ENCODE results near the gene PPFIBP1.

The PPFIBP1 gene

DNA sequence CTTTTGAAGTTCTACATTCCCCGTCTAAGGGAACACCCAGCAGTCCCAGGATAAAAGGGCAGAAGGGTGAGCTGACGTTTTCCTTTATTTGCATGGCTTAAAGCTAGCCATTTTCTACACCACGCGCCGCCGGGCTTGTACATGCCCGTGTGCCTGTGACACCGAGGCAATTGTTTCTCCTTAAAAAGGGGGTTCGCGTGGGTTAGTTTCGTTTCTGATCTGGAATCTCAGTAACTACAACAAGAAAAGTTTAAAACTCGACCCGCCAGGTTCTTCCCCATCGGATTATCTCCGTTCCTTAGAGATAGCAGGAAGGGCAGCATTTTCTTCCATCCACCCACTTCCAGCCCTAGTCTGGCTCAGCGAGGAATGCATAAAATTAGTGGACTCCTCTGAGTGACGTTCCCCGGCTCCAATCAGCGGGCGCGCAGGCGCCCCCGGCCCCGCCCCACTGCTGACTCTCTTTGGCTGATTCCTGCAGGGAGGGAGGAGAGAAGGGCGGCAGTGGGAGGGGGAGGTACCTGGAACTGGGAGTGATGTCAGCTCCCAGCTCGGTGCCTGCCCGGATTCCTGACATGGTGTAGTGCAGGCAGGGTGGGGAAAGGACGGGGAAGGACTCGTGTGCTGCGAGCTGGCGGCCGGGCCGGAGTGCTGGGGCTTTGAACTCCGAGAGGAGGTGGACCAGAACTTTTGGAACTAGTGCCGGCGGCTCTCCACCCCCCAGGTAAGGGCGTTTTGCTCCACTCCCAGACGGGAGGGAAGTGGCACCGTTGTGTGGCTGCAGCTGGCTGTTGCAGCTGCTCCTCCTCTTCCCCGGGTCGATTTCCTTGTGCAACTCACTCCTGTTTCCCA is at the start of gene PPFIBP1:
Gene PPFIBP1 (plus strand): TSS at position 565 of the 852 bp plus-strand sequence. CDS start 109,191 bp downstream, outside the sequence.
- Histone ChIP-seq H3K4me3 (ENCODE audit: low read length) (peak within 1 kb of the TSS; percentile 91), H3K27me3 (ENCODE audit: low read depth, low read length) (peaks cover 42% of the 10 kb centered on the region), H4K20me1 (ENCODE audit: insufficient read depth, low read length) (no peaks in the 10 kb centered on the region), H3K9ac (ENCODE audit: low read length) (peak within 1 kb of the TSS; percentile 76), H3K27ac (ENCODE audit: low read length) (no peak within 1 kb of the TSS), H3K4me1 (ENCODE audit: low read length) (peaks cover 6% of the 10 kb centered on the region), H3K9me3 (ENCODE audit: insufficient read depth, low read length) (no peaks in the 10 kb centered on the region), H3K36me3 (replicated peaks; ENCODE audit: low read depth, low read length) (no peaks in the 10 kb centered on the region), H3K79me2 (ENCODE audit: low read length) (no peaks in the 10 kb centered on the region), H3K4me2 (ENCODE audit: low read length) (peak within 1 kb of the TSS; percentile 90), H2AFZ (ENCODE audit: low read depth, low read length) (peak within 1 kb of the TSS; percentile 99)
- TF ChIP-seq, protein P1, sequence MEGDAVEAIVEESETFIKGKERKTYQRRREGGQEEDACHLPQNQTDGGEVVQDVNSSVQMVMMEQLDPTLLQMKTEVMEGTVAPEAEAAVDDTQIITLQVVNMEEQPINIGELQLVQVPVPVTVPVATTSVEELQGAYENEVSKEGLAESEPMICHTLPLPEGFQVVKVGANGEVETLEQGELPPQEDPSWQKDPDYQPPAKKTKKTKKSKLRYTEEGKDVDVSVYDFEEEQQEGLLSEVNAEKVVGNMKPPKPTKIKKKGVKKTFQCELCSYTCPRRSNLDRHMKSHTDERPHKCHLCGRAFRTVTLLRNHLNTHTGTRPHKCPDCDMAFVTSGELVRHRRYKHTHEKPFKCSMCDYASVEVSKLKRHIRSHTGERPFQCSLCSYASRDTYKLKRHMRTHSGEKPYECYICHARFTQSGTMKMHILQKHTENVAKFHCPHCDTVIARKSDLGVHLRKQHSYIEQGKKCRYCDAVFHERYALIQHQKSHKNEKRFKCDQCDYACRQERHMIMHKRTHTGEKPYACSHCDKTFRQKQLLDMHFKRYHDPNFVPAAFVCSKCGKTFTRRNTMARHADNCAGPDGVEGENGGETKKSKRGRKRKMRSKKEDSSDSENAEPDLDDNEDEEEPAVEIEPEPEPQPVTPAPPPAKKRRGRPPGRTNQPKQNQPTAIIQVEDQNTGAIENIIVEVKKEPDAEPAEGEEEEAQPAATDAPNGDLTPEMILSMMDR (IDR thresholded peaks at IDR 0.05; ENCODE audit: low read depth, low read length) = 0 out of 2 replicates have a peak, but pooled peaks have one; percentile 1
- no peak for TF ChIP-seq EZH2phosphoT487 (IDR thresholded peaks at IDR 0.05; ENCODE audit: low read depth)

DNA sequence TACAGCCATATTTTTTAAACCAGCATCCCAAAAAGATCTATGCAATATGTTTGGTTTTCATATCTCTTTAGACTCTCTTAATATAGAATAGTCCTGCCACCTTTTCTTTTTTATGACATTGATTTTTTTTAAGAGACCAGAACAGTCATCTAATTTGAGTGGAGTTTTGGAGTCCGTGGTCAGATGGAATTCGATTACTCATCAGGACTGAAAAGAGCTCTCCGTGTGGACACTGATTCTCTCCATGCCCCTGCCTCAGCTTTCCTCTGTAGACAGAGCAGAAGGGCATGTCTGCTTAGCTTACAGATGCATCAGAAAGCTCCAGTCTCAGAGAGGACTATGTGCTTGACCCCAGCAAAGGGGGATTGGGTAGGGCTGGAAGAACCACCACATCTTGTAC is 49.7 kb upstream of the PPFIBP1 start:
- Histone ChIP-seq H3K79me2 (ENCODE audit: low read length) (no peaks in the 10 kb centered on the region), H2AFZ (ENCODE audit: low read depth, low read length) (no peak overlapping the region), H3K4me3 (ENCODE audit: low read length) (no peak overlapping the region), H3K4me1 (ENCODE audit: low read length) (no peaks in the 10 kb centered on the region), H3K9ac (ENCODE audit: low read length) (no peak overlapping the region), H3K27ac (ENCODE audit: low read length) (no peak overlapping the region), H4K20me1 (ENCODE audit: insufficient read depth, low read length) (no peaks in the 10 kb centered on the region), H3K4me2 (ENCODE audit: low read length) (no peak overlapping the region), H3K27me3 (ENCODE audit: low read depth, low read length) (no peaks in the 10 kb centered on the region), H3K9me3 (ENCODE audit: insufficient read depth, low read length) (peaks cover 13% of the 10 kb centered on the region; the same call in 1 of the 2 replicates), H3K36me3 (replicated peaks; ENCODE audit: low read depth, low read length) (peaks cover 9% of the 10 kb centered on the region)
- TF ChIP-seq EZH2phosphoT487 (IDR thresholded peaks at IDR 0.05; ENCODE audit: low read depth) = no peak
- TF ChIP-seq, protein P1 (IDR thresholded peaks at IDR 0.05; ENCODE audit: low read depth, low read length) = no peak

DNA sequence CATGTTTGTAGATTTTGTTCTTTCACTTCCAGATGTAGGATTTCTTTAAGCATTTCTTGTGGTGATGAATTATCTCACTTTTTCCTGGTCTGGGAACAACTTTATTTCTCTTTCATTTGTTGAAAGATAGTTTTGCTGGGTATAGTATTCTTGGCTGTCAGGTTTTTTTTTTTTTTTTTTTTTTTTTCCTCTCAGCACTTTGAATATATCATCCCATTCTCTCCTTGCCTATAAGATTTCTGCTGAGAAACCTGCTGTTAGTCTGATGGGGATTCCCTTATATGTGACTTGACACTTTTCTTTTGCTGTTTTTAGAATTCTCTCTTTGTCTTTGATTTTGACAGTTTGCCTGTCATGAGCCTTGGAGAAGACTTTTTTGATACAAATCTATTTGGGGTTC is 47.0 kb upstream of the PPFIBP1 start:
- Histone ChIP-seq H3K4me3 (ENCODE audit: low read length) (no peak overlapping the region), H3K36me3 (replicated peaks; ENCODE audit: low read depth, low read length) (peaks cover 9% of the 10 kb centered on the region), H3K27me3 (ENCODE audit: low read depth, low read length) (no peaks in the 10 kb centered on the region), H3K4me2 (ENCODE audit: low read length) (no peak overlapping the region), H2AFZ (ENCODE audit: low read depth, low read length) (no peak overlapping the region), H3K9ac (ENCODE audit: low read length) (no peak overlapping the region), H3K79me2 (ENCODE audit: low read length) (no peaks in the 10 kb centered on the region), H3K9me3 (ENCODE audit: insufficient read depth, low read length) (peaks cover 13% of the 10 kb centered on the region; the same call in 1 of the 2 replicates), H3K27ac (ENCODE audit: low read length) (no peak overlapping the region), H4K20me1 (ENCODE audit: insufficient read depth, low read length) (no peaks in the 10 kb centered on the region), H3K4me1 (ENCODE audit: low read length) (no peaks in the 10 kb centered on the region)
- no peak for TF ChIP-seq EZH2phosphoT487 (IDR thresholded peaks at IDR 0.05; ENCODE audit: low read depth)
- TF ChIP-seq, protein P1 (IDR thresholded peaks at IDR 0.05; ENCODE audit: low read depth, low read length) = no peak

DNA sequence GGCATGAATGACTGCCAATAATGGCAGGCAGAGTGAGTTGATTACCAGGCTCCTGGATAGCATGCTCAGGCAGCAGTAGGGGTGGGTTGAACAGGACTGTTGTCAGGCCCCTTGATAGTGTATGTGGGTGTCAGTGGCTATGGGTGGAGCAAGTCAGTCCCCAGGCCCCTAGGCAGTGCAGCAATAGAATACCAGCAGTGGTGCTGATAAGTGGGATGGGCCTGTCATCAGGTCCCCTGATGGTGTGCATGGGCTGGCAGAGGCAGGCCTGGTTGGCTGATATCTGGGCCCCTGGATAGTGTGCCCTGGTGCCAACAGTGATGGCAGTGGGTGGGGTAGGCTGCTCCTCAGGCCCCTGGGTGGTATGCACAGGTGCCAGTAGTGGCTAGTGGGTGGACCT is 45.1 kb upstream of the PPFIBP1 start:
- H2AFZ ChIP-seq (ENCODE audit: low read depth, low read length) = no peak overlapping the region
- H3K4me3 ChIP-seq (ENCODE audit: low read length) = no peak overlapping the region
- no peak for TF ChIP-seq EZH2phosphoT487 (IDR thresholded peaks at IDR 0.05; ENCODE audit: low read depth)
- TF ChIP-seq, protein P1 (IDR thresholded peaks at IDR 0.05; ENCODE audit: low read depth, low read length) = no peak
- no peaks in the 10 kb centered on the region for H4K20me1 ChIP-seq (ENCODE audit: insufficient read depth, low read length)
- no peaks in the 10 kb centered on the region for H3K27me3 ChIP-seq (ENCODE audit: low read depth, low read length)
- no peak overlapping the region for H3K27ac ChIP-seq (ENCODE audit: low read length)
- H3K4me2 ChIP-seq (ENCODE audit: low read length) = no peak overlapping the region
- H3K9ac ChIP-seq (ENCODE audit: low read length) = no peak overlapping the region
- H3K79me2 ChIP-seq (ENCODE audit: low read length) = no peaks in the 10 kb centered on the region
- H3K4me1 ChIP-seq (ENCODE audit: low read length) = no peaks in the 10 kb centered on the region
- peaks cover 13% of the 10 kb centered on the region; the same call in 1 of the 2 replicates for H3K9me3 ChIP-seq (ENCODE audit: insufficient read depth, low read length)
- H3K36me3 ChIP-seq (replicated peaks; ENCODE audit: low read depth, low read length) = peaks cover 9% of the 10 kb centered on the region

All from OCI-LY3 (cell line).